Retinal pigment epithelial cell (primary cell): Measurements from ENCODE around the gene FOXJ3.

Experiments used
- DNase-seq: peaks from one replicate; pipeline ENCODE4 v3.0.0-alpha.2; 2010; ENCODE audit warnings: low read depth
- H3K4me3 ChIP-seq: 2 replicates; pipeline ENCODE4 v1.5.1; 2011; ENCODE audit warnings: mild to moderate bottlenecking, low read length, control low read depth, moderate library complexity
- TF ChIP-seq, protein P1 (sequence below): conservative IDR thresholded peaks from 2 replicates; pipeline ENCODE4 v1.5.1; 2011; ENCODE audit warnings: low read depth, low read length, control low read depth, inconsistent platforms

The FOXJ3 gene

DNA sequence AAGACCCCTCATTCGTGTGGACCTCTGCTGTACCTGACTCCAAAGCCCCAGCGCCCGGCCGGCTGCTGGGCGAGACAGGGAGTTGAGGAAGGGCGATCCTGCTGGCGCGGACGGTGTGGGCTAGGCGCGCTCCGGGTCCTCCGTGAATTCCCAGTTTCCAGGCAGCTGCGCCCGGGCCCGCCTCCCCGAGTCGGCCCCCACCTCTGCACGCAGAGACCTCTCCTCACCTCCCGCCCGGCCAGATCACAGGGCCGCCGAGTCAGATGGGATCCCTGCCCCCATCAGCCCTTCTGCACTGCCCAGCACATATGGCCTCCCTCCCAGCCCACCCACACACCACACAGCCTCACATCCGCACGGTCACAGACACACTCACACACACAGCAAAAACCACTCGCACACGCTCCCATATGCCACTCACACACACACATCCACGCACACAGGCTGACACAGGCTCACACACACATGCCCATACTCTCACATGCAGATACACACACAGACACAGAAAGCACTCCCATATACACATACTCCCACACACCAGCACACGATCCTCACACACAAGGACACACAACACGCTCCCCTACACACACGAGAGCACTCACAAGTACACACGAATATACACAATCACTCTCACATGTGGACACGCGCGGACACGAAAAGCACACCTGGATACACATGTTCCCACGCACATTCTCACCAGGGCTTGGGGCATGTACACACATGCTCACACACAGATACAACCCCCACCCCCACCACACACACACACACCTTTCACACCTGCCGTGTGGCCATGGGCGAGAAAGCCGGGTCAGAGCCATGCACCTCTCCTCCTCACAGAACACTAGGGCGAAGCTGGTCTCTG is 189.0 kb downstream of the FOXJ3 start:
- DNase-seq, result no peak

DNA sequence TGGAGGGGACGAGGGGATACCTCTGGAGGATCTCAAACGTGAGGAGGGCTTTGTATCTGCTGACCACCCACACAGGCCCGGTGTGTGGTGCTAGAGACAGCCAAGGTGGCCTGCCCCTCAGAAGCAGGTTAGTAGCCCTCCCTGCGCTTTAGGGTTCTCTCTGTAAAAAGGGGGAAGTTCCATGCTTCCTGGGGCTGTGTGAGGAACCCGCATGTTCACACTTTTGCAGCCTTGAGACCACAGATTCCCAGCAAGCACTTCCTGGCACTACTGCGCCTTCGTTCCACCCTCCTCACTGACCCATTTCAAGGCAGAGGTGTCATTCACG is 189.7 kb downstream of the FOXJ3 start:
- no peak for DNase-seq
- H3K4me3 ChIP-seq, result no peak overlapping the region
- TF ChIP-seq, protein P1, sequence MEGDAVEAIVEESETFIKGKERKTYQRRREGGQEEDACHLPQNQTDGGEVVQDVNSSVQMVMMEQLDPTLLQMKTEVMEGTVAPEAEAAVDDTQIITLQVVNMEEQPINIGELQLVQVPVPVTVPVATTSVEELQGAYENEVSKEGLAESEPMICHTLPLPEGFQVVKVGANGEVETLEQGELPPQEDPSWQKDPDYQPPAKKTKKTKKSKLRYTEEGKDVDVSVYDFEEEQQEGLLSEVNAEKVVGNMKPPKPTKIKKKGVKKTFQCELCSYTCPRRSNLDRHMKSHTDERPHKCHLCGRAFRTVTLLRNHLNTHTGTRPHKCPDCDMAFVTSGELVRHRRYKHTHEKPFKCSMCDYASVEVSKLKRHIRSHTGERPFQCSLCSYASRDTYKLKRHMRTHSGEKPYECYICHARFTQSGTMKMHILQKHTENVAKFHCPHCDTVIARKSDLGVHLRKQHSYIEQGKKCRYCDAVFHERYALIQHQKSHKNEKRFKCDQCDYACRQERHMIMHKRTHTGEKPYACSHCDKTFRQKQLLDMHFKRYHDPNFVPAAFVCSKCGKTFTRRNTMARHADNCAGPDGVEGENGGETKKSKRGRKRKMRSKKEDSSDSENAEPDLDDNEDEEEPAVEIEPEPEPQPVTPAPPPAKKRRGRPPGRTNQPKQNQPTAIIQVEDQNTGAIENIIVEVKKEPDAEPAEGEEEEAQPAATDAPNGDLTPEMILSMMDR, result no peak

More for the DNA sequence above, 189.0 kb downstream of the FOXJ3 start:
- no peak overlapping the region for H3K4me3 ChIP-seq
- TF ChIP-seq, protein P1, result no peak

DNA sequence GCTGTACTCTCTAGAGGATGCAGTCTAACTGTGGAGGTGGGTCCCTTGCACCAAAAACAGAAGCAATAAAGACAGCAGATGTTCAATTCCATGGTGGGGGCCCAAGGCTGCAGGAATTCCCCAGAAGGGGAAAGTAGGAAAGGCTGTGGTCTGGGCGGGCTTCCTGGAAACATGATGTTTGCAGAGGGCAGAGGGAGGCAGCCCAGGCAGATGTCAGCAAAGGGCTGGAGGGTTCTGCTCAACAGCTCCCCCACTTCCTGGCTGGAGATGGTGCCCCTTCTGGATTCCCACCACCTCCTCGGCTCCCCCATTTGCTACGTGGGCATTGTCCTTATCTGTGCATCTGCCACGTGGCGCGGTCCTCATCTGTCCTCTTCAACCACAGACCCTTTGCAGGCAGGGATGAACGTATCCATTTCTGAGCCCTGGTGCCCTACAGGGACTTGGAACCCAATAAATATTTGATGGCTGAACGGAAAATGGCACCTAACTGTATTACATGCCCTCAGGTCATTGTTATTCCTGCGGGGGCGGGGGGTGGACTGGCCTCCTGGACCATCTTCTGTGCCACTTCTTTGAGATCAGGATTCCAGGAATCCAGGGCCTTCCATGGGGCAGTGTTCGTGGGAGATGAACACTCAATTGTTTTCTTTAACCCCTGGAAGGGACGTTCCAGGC is 190.2 kb downstream of the FOXJ3 start:
- DNase-seq, result no peak
- TF ChIP-seq, protein P1, result no peak
- H3K4me3 ChIP-seq, result no peak overlapping the region

DNA sequence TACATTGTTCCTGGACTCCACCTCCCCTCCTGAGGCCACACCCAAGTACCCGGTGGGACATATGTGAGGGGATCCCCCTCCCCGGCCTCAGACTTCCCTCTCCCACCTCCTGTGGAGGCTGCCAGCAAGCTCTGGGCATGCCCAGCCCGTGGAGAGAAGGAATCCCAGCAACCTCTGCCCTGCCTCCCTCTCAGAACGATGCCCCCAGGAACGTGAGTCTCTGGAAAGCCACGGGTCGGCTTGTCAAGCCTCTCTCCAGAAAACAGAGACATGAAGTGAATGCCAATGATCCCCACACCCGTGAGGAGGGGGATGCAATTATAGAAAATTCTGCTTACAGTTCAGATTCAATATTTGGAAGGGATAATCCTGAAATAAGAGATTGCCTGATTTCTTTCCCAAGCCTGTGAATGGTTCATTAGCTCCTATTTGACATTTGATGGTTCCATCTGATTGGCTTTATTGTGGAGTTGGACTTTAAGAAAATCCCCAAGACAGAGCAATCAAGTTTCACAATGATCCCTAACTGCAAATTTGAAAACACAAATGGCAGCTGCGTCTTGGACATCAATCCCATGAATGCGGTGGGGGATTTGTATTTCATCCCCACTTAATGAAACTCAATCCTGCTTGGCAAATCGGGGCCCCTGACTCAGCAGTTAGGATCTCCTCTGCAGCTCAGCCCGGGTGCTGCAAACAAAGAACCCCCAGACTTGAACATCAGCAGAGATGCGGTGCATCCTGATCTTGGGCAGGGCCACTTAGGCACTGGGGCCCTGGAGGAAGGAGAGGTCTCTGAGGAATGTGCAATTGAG is 190.9 kb downstream of the FOXJ3 start:
- TF ChIP-seq, protein P1, result no peak

DNA sequence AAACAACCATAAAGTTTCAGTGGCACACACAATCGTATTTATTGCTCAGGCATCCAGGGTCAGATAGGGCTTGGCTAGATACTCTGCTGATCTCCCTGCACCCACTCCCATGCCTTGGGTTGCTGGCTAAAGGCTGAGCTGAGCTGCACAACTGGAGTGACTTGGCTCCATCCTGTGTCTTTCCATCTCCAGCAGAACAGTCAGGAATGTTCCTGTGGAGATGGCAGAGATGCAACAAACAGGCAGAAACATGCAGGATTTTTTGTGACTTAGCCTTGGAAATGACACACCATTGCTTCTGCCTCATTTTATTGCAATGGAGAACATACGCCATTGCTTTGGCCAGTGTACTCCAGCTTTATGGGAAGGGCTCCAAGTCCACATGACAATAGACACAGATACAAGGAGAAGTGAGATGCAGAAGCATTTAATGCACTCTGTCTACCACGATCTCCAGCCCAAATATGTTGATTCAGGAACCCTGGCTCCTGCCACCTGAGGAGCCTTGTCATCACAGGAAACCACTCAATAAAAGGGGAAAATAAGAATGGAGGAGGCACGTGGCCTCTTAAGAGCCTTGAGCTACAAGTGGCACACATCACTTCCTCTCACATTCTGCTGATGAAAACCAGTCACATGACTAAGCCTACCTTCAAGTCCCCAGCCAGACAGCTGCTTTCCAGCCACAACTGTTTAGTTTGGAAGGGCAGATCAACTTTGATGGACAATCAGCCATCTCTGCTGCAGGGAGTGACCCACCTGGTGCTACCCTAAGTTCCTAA is 191.9 kb downstream of the FOXJ3 start:
- TF ChIP-seq, protein P1, result no peak
- H3K4me3 ChIP-seq, result no peak overlapping the region
- no peak for DNase-seq

More for the DNA sequence above, 190.9 kb downstream of the FOXJ3 start:
- no peak overlapping the region for H3K4me3 ChIP-seq
- no peak for DNase-seq

DNA sequence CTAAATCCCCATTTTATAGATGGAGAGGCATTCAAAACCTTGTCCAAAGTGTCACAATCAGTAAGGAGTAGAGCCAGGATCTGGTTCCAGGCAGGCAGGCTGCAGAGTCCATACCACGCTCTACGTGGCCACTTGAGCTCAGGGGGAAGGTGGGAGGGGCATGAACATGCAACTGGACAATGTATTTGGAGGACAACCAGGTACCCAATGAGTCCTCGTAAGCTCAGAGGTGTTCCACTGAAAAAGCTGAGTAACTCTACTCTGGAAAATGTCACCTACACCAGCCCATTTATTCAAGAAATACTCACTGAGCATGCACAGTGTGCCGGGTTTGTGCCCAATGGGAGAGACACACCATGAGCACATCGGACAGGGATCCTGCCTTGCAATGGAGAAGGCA is 193.1 kb downstream of the FOXJ3 start:
- DNase-seq, result no peak
- TF ChIP-seq, protein P1, result no peak
- no peak overlapping the region for H3K4me3 ChIP-seq
